ENCODE data around the gene UCN2.

GRCh38 chr3:48532977-48533337 lies 30.6 kb downstream of the UCN2 start:
- TF ChIP-seq, protein P1, sequence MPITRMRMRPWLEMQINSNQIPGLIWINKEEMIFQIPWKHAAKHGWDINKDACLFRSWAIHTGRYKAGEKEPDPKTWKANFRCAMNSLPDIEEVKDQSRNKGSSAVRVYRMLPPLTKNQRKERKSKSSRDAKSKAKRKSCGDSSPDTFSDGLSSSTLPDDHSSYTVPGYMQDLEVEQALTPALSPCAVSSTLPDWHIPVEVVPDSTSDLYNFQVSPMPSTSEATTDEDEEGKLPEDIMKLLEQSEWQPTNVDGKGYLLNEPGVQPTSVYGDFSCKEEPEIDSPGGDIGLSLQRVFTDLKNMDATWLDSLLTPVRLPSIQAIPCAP (CRISPR knock-in tag; IDR thresholded peaks at IDR 0.05), result no peak
- TF ChIP-seq, protein P2, sequence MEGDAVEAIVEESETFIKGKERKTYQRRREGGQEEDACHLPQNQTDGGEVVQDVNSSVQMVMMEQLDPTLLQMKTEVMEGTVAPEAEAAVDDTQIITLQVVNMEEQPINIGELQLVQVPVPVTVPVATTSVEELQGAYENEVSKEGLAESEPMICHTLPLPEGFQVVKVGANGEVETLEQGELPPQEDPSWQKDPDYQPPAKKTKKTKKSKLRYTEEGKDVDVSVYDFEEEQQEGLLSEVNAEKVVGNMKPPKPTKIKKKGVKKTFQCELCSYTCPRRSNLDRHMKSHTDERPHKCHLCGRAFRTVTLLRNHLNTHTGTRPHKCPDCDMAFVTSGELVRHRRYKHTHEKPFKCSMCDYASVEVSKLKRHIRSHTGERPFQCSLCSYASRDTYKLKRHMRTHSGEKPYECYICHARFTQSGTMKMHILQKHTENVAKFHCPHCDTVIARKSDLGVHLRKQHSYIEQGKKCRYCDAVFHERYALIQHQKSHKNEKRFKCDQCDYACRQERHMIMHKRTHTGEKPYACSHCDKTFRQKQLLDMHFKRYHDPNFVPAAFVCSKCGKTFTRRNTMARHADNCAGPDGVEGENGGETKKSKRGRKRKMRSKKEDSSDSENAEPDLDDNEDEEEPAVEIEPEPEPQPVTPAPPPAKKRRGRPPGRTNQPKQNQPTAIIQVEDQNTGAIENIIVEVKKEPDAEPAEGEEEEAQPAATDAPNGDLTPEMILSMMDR (IDR thresholded peaks at IDR 0.05), result no peak
- no peak for TF ChIP-seq TEAD1 (CRISPR knock-in tag; IDR thresholded peaks at IDR 0.05)
